ENCODE results near the gene ITGB2.

ITGB2 gene

DNA sequence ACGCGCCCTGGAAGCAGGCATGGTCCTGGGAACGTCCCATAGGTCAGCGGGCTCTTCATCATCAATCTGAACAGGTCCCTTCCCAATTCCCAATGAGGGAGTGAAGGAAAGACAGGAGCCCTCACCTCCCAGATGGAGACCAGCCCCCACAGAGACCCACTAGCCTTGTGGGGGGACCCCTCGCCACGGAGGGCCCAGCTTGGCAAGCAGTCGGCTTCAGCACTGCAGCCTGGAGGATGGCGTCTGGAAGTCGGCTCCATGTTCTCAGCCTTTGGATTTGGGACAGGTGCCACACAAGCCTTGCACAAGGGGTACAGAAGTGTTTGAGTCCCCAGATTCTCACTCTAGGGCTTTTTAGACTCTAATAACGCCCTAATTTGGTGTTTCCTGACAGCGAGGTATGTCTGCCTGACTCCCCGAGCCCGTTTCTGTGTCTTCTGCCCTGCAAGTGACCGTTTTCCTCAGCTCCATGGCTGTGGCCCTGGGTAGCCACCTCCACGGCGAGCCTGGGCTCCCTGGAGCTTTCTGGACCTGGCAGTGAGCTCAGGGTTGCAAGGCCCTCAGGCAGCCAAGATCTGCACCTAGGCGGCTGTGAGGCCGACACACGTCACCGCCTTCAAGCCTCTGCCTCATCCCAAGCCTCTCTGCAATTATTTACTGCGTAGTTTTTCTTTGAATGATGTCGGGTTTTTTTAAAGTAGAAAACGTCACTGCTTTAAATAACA is 77.8 kb downstream of the ITGB2 start:
- Histone ChIP-seq H3K4me2 (ENCODE audit: low read depth, low read length, poor library complexity, severe bottlenecking) (no peak overlapping the region), H4K20me1 (ENCODE audit: insufficient read depth, low read length, poor library complexity, severe bottlenecking) (no peaks in the 10 kb centered on the region), H3K4me1 (ENCODE audit: insufficient read depth, low read length, poor library complexity, severe bottlenecking) (no peaks in the 10 kb centered on the region), H3K4me3 (ENCODE audit: low read length, poor library complexity, severe bottlenecking) (no peak overlapping the region), H3K9me3 (ENCODE audit: insufficient read depth, low read depth, low read length) (no peaks in the 10 kb centered on the region), H2AFZ (ENCODE audit: low read length) (no peak overlapping the region), H3K9me2 (replicated peaks; ENCODE audit: low read depth, low read length) (no peaks in the 10 kb centered on the region), H3K27me3 (ENCODE audit: insufficient read depth, low read length, poor library complexity, severe bottlenecking) (no peaks in the 10 kb centered on the region), H3K36me3 (ENCODE audit: insufficient read depth, low read length) (no peaks in the 10 kb centered on the region), H3F3A (ENCODE audit: low read depth) (no peaks in the 10 kb centered on the region), H3K79me2 (ENCODE audit: insufficient read depth, low read length) (no peaks in the 10 kb centered on the region), H3K9ac (ENCODE audit: low read depth, low read length, poor library complexity, severe bottlenecking) (no peak overlapping the region)
- no peak for TF ChIP-seq EZH2phosphoT487 (IDR thresholded peaks at IDR 0.05; ENCODE audit: borderline replicate concordance)
- TF ChIP-seq, protein P1, sequence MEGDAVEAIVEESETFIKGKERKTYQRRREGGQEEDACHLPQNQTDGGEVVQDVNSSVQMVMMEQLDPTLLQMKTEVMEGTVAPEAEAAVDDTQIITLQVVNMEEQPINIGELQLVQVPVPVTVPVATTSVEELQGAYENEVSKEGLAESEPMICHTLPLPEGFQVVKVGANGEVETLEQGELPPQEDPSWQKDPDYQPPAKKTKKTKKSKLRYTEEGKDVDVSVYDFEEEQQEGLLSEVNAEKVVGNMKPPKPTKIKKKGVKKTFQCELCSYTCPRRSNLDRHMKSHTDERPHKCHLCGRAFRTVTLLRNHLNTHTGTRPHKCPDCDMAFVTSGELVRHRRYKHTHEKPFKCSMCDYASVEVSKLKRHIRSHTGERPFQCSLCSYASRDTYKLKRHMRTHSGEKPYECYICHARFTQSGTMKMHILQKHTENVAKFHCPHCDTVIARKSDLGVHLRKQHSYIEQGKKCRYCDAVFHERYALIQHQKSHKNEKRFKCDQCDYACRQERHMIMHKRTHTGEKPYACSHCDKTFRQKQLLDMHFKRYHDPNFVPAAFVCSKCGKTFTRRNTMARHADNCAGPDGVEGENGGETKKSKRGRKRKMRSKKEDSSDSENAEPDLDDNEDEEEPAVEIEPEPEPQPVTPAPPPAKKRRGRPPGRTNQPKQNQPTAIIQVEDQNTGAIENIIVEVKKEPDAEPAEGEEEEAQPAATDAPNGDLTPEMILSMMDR (conservative IDR thresholded peaks at IDR 0.05; ENCODE audit: low read length): no peak

DNA sequence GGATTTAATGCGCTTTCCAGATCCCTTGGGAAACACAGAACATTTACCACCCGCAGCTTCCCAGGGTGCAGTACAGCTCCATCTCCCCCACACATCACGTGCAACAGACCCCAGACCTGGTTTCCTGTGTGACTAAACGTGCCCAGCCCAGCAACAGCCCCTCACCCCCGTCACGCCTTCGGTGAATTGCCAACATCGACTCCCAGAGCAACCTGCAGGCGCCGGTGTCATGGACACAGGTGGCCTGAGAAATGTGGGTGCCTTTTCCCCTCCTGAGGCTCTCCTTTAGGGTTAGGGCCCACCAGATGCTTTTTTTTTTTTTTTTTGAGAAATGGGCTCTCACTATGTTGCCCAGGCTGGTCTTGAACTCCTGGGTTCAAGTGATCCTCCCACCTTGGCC is 78.6 kb downstream of the ITGB2 start:
- no peak for TF ChIP-seq EZH2phosphoT487 (IDR thresholded peaks at IDR 0.05; ENCODE audit: borderline replicate concordance)
- TF ChIP-seq, protein P1 (conservative IDR thresholded peaks at IDR 0.05; ENCODE audit: low read length): no peak
- no peak overlapping the region for H3K4me3 ChIP-seq (ENCODE audit: low read length, poor library complexity, severe bottlenecking)
- no peaks in the 10 kb centered on the region for H3K27me3 ChIP-seq (ENCODE audit: insufficient read depth, low read length, poor library complexity, severe bottlenecking)
- no peak overlapping the region for H3K4me2 ChIP-seq (ENCODE audit: low read depth, low read length, poor library complexity, severe bottlenecking)
- no peak overlapping the region for H2AFZ ChIP-seq (ENCODE audit: low read length)
- no peak overlapping the region for H3K9ac ChIP-seq (ENCODE audit: low read depth, low read length, poor library complexity, severe bottlenecking)
- H3K9me3 ChIP-seq (ENCODE audit: insufficient read depth, low read depth, low read length): no peaks in the 10 kb centered on the region
- H3K36me3 ChIP-seq (ENCODE audit: insufficient read depth, low read length): no peaks in the 10 kb centered on the region
- H3K9me2 ChIP-seq (replicated peaks; ENCODE audit: low read depth, low read length): no peaks in the 10 kb centered on the region
- H4K20me1 ChIP-seq (ENCODE audit: insufficient read depth, low read length, poor library complexity, severe bottlenecking): no peaks in the 10 kb centered on the region
- no peaks in the 10 kb centered on the region for H3K4me1 ChIP-seq (ENCODE audit: insufficient read depth, low read length, poor library complexity, severe bottlenecking)
- no peaks in the 10 kb centered on the region for H3F3A ChIP-seq (ENCODE audit: low read depth)
- H3K79me2 ChIP-seq (ENCODE audit: insufficient read depth, low read length): no peaks in the 10 kb centered on the region

DNA sequence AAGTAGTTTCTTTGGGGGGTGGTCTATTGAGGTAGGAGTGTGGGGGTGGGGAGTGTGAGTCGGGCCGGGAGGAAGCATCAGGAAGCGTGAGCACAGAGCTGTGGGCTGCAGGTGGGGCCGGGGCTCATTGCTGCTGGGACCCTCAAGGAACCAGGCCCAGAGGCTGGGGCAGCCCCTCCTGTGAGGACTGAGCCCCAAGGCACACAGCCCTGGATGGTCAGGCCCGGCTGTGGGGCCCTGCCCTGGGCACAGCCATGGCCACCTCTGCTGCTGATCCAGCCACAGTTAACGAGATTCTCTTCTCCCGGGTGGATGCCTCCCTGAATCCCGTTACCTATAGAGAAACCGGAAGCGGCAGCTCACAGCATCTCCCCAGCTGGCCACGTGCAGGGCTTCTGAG is 79.9 kb downstream of the ITGB2 start:
- Histone ChIP-seq H3K9me3 (ENCODE audit: insufficient read depth, low read depth, low read length) (no peaks in the 10 kb centered on the region), H3K4me3 (ENCODE audit: low read length, poor library complexity, severe bottlenecking) (no peak overlapping the region), H4K20me1 (ENCODE audit: insufficient read depth, low read length, poor library complexity, severe bottlenecking) (no peaks in the 10 kb centered on the region), H3F3A (ENCODE audit: low read depth) (no peaks in the 10 kb centered on the region), H3K4me1 (ENCODE audit: insufficient read depth, low read length, poor library complexity, severe bottlenecking) (no peaks in the 10 kb centered on the region), H3K27me3 (ENCODE audit: insufficient read depth, low read length, poor library complexity, severe bottlenecking) (no peaks in the 10 kb centered on the region), H3K9me2 (replicated peaks; ENCODE audit: low read depth, low read length) (no peaks in the 10 kb centered on the region), H3K79me2 (ENCODE audit: insufficient read depth, low read length) (no peaks in the 10 kb centered on the region), H2AFZ (ENCODE audit: low read length) (no peak overlapping the region), H3K36me3 (ENCODE audit: insufficient read depth, low read length) (no peaks in the 10 kb centered on the region), H3K4me2 (ENCODE audit: low read depth, low read length, poor library complexity, severe bottlenecking) (no peak overlapping the region), H3K9ac (ENCODE audit: low read depth, low read length, poor library complexity, severe bottlenecking) (no peak overlapping the region)
- no peak for TF ChIP-seq EZH2phosphoT487 (IDR thresholded peaks at IDR 0.05; ENCODE audit: borderline replicate concordance)
- TF ChIP-seq, protein P1 (conservative IDR thresholded peaks at IDR 0.05; ENCODE audit: low read length): no peak

All from Loucy (cell line).